Measurements from ENCODE around the gene PRDM16. TPM values are rescaled to one million over a fixed set of nuclear protein-coding genes. Genes with fewer than 3 reads are reported as not detected.

PRDM16 gene
- polyA plus RNA-seq, 1 donor = 0.62 TPM

DNA sequence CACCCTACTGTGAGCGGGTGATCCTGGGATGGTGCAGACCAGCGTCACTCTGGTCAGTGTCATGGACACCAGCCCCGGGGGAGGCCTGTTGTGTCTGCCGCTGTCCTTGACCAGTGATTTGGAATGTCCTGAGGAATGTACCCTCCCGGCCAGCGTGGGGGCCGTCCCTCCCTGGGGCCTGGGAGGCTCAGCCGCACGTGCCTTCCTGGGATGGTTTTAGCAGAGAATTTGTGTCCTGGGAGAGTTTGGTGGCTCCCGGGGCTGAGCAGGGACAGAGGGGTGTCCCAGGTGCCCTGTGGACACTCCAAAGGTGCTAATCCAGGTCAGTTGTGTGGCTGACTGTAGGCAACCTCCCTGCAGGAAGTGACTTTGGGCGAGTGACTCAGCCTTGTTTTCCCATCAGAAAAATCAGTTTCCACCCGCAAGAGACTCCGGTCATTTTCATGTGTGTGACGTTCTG is 391.7 kb downstream of the PRDM16 start:
- DNase-seq (ENCODE audit: low read depth) = no peak

DNA sequence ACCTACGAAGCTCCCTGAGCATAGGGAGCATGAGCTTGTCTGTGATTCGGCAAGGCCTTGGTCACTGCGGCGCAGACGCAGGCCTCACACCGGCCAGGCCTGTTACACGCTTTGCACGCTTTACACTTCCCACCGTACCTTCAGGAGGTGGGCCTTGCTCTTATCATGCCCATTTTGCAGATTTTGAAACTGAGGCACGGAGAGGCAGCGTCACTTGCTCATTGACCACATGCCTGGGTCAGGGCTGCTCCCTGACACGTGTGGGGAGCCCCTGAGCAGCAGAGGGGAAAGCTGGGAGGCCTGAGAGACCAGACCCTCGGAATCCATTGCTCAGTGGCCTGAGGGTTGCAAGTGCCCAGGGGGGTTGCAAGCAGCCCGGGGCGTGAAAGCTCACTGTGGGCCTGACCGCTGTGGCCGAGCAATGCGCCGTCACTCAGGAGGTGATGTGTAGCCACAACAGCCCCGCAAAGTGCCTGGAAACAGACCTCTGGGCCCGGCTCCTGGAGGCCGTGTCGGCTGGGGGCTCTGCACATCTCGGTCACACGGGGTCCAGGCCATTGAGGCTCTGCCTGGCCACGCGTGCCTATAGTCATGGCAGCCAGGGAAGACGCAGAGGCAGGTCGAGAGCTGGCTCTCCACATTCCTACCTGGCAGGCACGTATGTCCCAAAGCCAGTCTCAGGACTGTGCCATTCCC is 392.4 kb downstream of the PRDM16 start:
- no peak for DNase-seq (ENCODE audit: low read depth)

DNA sequence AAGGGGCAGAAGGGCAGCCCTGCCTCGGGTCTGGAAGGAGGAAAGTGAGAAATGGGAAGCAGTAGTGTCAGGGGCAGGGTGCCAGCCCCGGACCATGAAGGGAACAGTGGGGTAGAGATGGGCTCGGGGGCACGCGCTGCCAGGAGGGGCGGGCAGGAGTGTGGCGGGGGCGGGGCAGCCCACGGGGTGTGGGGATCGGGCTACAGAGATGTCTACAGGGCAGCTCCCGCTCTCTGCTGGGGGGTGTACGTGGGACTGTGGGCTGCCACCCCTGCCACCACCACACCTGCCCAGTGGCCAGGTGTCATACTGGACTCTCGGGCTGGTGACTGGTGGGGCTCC is 392.9 kb downstream of the PRDM16 start:
- no peak for DNase-seq (ENCODE audit: low read depth)

DNA sequence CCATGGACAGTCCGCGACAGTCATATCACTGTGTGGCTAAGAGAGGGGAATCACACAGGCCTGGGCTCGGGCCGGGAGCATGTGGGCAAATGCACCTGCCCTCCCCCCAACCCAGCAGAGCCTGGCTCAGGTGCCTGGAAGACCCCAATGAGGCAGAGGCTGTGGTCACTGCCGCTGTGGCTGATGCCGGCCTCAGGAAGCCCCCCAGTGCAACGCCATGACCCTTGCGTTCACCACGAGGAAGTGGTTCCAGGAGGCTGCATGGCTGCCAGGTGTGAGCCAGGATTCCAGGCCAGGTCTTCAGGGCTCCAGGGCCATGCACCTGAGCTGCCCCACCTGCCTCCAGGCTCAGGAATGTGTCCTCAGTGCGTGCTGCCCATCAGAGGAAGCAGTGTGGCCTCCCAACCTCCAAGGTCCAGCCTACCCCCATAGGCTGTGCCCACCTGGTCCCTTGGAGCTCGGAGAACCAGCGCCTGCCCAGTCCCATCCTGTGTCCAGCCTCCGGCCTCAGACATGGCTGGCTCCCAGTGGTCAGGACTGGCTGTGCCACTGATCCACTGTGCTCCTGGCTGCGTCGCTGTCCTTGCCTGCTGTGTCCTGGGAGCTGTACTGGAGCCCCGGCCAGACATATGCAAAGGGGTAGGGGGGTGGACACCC is 393.5 kb downstream of the PRDM16 start:
- DNase-seq (ENCODE audit: low read depth) = no peak

DNA sequence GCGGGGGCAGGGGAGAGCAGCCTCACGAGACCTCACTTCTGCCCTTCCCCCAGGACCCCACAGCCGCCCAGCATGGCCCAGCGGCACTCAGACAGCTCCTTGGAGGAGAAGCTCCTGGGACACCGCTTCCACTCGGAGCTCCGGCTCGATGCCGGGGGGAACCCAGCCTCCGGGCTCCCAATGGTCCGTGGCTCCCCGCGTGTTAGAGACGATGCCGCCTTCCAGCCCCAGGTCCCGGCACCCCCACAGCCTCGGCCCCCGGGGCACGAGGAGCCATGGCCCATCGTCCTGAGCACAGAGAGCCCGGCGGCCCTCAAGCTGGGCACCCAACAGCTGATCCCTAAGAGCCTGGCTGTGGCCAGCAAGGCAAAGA is 394.0 kb downstream of the PRDM16 start:
- DNase-seq (ENCODE audit: low read depth) = no peak

DNA sequence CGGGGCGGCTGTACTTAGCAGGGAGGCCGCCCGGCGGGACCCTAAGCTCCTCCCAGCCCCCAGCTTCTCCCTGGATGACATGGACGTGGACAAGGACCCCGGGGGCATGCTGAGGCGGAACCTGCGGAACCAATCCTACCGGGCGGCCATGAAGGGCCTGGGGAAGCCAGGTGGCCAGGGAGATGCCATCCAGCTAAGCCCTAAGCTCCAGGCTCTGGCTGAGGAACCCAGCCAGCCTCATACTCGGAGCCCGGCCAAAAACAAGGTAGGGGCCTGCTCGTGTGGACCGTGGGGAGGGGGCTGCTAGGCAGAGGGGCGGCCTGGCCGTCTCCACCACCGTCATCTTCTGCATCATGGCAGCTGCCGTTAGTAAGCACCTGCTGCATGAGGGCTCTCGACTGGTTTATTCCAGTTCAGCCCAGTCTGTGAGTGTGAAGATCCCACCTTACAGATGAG is 394.4 kb downstream of the PRDM16 start:
- DNase-seq (ENCODE audit: low read depth) = no peak

DNA sequence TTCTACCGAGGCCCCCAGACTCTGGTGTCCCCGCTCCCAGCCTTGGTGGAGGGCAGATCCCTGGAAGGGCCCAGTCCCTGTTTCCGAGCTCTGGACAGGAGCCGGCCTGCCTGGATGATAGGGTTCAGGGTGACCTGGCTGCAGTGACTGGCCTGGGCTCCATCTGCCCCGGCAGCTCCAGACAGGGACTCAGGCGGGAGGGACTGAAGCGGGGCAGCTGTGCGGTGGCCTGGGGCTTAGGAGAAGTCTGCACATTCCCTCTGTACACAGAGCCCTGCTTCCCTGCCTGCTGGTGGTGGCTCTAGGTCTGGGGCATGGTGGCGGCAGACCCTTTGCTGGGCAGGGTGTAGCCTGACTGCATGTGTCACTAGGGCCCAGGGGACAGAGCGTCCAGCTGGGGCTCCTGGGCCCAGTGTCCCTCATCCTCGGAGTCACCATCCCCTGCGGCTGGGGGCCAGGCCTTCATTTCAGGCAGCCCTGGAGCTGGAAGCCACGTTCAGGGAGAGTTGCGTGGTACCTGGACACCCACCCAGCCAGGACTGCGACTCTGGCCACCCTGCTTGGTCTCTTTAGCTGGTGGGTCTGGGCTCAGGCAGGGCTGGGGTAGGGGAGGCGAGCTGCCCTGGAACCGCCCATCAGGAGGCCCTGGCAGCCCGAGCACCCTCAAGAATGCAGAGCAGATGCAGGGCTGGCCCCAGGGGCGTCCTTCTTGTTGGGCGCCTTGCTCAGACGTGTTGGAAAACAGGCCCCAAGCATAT is 395.1 kb downstream of the PRDM16 start:
- no peak for DNase-seq (ENCODE audit: low read depth)

DNA sequence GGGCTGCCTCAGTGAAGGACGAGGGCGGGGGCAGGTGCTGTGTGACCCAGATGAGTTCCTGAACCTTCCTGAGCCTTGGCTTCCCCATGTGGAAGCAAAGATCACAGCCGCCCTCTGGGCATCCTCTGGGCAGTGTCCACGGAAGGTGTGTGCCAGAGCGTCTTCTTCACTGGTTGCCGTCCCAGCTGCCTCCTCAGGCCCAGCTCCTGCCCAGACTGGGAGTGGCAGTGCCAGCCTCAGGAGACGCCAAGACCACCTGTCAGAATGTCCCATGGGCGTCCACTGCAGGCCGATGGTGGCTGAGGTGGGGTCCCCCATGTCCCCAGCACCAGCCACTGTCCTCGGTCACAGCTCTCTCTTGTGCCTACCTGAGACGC is 395.6 kb downstream of the PRDM16 start:
- no peak for DNase-seq (ENCODE audit: low read depth)

DNA sequence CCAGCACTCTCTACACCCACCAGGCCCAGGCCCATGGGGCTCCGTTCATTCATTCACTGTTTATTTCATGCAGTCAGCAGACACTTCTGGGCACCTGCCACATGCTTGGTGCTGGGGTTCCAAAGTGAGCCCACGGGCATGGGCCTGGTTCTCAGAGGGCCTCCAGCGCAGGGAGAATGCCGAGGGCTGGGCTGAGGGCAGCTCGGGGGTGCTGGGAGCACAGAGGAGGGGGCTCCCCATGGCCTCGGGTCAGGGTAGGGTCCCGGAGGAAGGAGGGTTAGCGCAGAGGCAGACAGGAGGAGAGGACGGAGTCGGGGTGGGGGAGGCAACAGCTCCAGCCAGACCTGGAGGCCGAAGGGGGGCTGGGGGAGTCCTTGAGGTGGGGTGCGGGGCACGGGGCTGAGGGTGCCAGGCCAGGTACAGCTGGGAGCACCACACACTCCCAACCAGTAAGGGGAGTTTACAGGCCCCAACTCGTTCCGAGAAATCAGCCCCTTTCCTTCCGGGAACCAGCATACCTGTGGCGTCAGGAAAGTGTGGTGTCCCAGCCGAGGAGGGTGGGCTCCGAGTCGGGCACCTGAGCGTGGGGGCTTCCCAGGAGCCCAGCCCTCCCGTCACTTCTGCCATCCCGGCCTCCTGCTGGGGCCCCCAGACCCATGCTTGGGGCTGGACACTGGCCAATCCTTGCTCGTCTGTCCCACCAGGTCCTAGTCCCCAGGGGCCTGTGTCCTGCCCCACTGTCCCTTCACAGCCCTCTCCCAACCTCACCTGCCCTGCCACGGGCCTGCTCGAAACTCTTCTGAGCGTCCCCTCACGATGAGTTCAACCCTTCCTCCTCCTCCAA is 396.3 kb downstream of the PRDM16 start:
- DNase-seq (ENCODE audit: low read depth) = no peak

DNA sequence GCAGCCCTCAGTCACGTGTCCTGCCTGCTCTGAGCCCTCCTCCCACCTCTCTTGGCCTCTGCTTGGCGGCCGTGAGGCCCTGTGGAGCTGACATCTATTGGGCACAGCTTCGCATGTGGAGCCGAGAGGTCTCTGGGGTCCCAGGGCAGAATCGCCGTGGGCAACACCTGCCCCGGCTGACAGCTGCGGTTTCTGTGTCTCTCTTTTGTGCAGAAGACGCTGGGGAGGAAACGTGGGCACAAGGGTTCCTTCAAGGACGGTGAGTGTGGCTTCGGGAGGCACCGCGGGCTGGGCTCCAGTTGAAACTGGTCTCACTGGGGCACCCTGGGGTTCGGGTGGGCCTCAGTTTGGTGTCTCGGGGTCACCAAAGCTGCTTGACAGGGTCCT is 396.9 kb downstream of the PRDM16 start:
- no peak for DNase-seq (ENCODE audit: low read depth)

DNA sequence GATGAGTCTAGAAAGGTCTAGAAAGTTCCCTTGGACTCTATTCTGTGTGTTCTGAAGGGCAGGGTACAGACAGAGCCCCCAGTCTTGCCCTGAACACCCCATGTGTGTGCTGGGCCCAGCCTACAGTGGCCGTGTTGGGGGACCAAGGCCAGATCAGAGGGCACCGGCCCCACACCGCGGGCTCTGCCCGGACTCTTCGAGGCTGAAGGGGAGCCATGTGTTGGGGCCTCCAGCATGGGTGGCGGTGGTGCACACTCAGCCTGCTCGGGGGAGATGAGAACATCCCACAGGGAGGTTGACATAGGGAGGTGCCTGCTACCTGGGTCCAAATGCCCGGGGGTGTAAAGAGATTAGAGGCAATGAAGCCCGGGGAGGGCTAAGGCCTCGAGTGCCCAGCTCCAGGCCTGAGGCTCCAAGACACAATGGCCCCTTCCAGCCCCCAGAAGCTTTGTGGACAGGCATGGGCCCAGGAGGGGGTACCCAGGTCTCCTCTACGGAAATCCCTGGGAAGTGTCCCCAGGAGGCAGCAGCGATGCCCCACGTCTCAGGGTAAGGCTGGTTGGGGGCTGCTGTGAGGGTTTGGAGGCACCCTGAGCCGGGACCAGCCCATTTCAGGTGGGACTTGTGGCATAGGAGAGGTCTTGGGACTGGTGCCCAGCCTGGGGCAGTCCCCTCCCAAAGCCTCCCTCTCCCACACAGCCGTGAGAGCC is 397.5 kb downstream of the PRDM16 start:
- no peak for DNase-seq (ENCODE audit: low read depth)

DNA sequence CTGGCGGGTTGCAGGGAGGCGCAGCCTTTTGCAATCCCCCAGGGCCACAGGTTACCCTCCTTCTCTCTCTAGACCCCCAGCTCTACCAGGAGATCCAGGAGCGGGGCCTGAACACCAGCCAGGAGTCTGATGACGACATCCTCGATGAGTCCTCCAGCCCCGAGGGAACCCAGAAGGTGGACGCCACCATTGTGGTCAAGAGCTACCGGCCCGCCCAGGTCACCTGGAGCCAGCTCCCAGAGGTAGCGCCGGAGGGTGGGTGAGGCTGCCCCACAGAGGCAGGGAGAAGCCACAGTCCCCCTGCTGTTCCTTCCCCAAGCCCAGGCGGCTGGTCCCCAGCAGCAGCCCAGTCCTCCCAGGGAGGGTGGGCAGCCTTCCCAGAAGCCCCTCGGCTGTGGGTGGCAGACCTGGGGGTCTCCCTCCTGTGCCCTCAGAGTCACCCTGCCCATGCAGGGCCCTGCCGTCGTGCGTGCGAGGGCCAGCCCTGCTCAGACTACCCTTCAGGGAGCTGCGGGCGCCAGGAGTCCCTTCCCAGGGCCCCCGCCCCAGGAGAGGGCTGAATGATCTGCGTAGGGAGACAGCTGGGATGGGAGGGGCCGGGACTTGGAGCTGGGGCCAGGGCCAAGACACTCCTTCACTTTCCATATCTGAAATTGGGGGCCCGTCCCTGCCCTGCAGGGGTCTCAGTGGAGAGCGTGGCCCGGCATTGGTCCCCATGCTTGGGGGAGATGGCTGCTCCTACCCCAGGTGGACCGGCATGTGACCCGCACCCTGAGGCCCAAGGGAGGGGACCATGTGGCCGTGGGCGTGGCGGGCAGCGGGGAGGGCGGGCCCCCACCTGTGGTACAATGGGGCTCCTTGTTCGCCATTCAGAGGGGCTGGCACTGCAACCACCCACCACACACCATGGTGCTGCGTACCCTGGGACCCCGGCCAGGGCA is 398.4 kb downstream of the PRDM16 start:
- DNase-seq (ENCODE audit: low read depth) = no peak

DNA sequence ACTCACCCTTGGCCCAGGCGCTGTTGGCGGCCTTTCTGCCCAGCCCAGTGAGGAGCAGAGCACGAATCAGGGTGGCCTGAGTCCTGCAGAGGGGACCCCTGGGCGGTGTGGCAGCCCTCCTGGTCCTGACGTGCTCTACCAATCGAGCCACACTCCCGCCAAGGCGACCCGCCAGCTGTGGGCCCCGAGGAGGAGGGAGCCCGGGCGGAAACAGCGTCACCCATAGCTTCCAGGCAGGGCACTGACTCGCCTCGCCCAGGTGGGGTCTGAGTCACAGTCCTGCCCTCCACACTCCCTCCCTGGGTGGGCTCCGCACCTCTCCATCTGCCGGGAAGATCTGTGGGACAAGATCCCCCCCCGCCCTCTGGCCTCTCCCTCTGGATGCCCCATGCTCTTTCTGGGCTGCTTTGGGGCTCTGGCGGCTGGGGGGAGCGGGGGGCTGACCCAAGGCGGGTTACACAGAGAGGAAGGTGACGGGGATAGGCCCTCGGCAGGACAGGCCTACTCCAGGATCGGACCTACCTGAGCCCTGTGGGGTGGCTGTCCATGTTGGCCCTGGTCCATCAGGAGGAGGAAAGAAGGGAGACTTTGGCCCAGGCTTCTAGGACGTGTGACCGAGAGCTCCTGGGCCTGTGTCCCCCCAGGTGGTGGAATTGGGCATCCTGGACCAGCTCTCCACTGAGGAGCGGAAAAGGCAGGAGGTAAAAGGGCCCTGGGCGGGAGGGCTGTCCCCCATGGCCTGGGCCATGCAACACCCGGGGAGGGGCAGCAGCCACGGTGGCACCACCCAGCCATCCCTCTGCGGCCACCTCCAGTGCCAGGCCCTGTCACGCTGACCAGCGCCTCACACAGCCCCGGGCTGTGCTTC is 399.5 kb downstream of the PRDM16 start:
- DNase-seq (ENCODE audit: low read depth) = no peak

DNA sequence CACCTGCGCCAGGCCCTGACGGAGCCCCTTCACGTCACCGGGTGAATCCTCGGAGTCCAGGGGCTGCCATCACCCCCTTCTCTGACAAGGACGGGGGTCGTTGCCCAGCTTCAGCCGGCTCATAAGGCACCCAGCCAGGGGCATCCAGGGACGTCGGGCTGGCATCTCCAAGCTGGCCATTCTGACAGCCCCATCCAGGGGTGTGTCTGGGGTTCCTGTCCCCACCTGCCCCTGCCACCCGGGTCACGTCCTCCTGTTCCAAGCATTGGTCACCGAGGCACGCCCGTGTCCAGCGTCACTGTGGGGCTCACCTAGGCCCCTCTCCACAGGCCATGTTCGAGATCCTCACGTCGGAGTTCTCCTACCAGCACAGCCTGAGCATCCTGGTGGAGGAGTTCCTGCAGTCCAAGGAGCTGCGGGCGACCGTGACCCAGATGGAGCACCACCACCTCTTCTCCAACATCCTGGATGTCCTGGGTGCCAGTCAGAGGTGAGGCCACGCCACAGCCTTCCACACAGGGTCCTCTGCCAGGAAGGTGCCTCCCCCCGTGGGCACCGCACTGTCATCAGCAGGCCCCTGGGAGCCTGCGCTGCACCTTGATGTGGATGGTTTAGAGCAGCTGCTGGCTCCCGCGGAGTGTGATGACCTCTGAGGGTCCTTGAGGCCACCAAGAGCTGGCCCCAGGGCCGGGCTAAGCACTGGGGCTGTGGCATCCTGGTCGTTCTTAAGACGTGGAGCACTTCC is 400.3 kb downstream of the PRDM16 start:
- DNase-seq (ENCODE audit: low read depth) = no peak

DNA sequence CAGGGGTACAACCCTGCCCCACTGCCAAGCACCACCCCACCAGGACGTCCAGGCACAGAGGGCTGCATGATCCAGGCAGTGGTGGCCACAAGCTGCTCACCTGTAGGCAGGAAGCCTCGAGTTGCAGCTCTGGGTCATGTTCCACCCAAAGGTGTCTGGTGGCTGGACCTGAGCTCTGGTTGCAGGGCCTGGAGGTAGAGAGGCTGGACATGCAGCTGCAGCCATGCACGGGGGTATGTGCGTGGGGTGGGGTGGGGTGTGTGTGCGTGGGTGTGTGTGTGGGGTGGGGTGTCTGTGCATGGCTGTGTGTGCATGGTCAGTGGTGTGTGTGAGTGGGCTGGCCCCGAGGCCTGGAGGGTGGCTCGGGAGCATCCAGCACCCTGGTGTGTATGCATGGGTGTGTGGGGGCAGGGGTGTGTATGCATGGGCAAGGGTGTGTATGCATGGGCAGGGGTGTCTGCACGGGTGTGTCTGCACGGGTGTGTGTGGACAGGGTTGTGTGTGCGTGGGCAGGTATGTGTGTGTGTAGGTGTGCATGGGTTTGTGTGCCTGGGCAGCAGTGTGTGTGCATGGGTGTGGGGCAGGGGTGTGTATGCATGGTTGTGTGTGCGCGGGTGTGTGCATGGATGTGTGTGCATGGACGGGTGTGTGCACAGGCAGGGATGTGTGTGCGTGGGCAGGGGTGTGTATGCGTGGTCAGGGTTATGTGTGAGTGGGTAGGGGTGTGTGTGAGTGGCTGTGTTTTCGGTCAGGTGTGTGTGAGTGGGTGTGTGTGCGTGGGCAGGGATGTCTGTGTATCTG is 401.0 kb downstream of the PRDM16 start:
- no peak for DNase-seq (ENCODE audit: low read depth)

DNA sequence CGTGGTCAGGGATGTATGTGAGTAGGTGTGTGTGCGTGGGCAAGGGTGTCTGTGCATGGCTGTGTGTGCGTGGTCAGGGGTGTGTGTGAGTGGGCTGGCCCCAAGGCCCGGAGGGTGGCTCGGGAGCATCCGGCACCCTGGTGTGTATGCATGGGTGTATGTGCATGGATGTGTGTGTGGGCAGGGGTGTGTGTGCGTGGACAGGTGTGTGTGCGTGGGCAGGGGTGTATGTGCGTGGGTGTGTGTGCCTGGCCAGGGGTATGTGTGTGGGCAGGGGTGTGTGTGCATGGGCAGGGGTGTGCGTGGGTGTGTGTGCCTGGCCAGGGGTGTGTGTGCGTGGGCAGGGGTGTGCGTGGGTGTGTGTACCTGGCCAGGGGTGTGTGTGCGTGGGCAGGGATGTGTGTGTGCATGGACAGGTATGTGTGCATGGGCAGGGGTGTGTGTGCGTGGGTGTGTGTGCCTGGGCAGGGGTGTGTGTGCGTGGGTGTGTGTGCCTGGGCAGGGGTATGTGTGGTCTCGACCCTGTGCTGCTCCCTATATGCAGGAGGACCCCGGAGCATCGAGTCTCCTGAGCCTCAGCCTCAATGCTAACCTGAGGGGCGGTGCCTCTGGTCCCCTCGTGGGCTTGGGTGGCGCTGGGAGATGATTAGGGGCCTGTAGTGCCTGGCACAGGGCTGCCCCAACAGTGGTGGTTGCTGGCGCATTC is 401.8 kb downstream of the PRDM16 start:
- no peak for DNase-seq (ENCODE audit: low read depth)
